Measurements from ENCODE around the gene MAPKAP1.

- TF ChIP-seq CTCF (IDR thresholded peaks at IDR 0.05; ENCODE audit: borderline replicate concordance, extremely low read depth, low read length, poor library complexity, severe bottlenecking) (no peak), EZH2 (IDR thresholded peaks at IDR 0.05; ENCODE audit: borderline replicate concordance, low read depth, low read length, severe bottlenecking) (no peak)
Observed at GRCh38 chr9:125434986-125435775, 271.8 kb downstream of the MAPKAP1 start.

All from DND-41 (cell line).